Thyroid gland (tissue), 4 donors: ENCODE measurements around the gene KIAA2012. TPM values are rescaled to one million over a fixed set of nuclear protein-coding genes. Genes with fewer than 3 reads are reported as not detected.

ENCODE experiments used
- DNase-seq, 2 donors: peaks; one replicate each; pipeline ENCODE4 v3.0.0-alpha.2; 2019
- H3K27ac ChIP-seq, 3 donors: fragments of 200-600 bp; sonication (generic); 1 replicate in 2 of 3; 2 replicates in 1 of 3; pipeline ENCODE4 v1.5.1; 2016 to 2019; ENCODE audit warnings: mild to moderate bottlenecking in 1 of 3, moderate library complexity in 1 of 3
- H3K27me3 ChIP-seq: fragments of 200-600 bp; sonication (generic); one replicate; pipeline ENCODE4 v1.5.1; 2019
- H3K36me3 ChIP-seq, 2 donors: fragments of 200-600 bp; sonication (generic); one replicate each; pipeline ENCODE4 v1.5.1; 2016 to 2019
- H3K4me1 ChIP-seq, 2 donors: fragments of 200-600 bp; sonication (generic); one replicate each; pipeline ENCODE4 v1.5.1; 2017 to 2019
- H3K4me3 ChIP-seq, 3 donors: fragments of 200-600 bp; sonication (generic); replicated peaks in 1 of 3; 1 replicate in 2 of 3; 2 replicates in 1 of 3; pipeline ENCODE4 v1.5.1; 2016; ENCODE audit warnings: mild to moderate bottlenecking in 1 of 3
- H3K9me3 ChIP-seq: fragments of 200-600 bp; sonication (generic); one replicate; pipeline ENCODE4 v1.5.1; 2017
- POLR2A ChIP-seq, 2 donors: fragments of 450-650 bp; IDR thresholded peaks; one replicate each; pipeline ENCODE4 v1.6.1; 2017; ENCODE audit warnings: antibody characterized with exemption in 2 of 2, mild to moderate bottlenecking in 2 of 2, moderate library complexity in 1 of 2
- WGBS, 2 donors: methylation state at CpG; one replicate each; pipeline ENCODE4 v1.1.5; 2017; 5-methylcytosine and 5-hydroxymethylcytosine counted together
- intact Hi-C: fragments of 100-400 bp; cut with DNase I; formaldehyde crosslinking; loops from one replicate; pipeline ENCODE4 v1.15.1; 2023
- total RNA-seq, 4 donors: library from RNA; depleted of rRNA; stranded (reverse); fragments of >200 nt; gene quantifications; one replicate each; pipeline ENCODE4 v1.2.3, GENCODE V29; 2016
- TF ChIP-seq, protein P1 (sequence below), 6 experiments: fragments of 200-600 bp in 3 of 6; fragments of 450-650 bp in 3 of 6; sonication (generic) in 3 of 6; IDR thresholded peaks; one replicate each; pipeline ENCODE4 v1.5.1; 2016 to 2019; ENCODE audit warnings: antibody characterized with exemption in 6 of 6, mild to moderate bottlenecking in 2 of 6, inconsistent platforms in 1 of 6, moderate library complexity in 1 of 6

KIAA2012 gene
- total RNA-seq, 4 donors from 2014 or later, result not detected

DNA sequence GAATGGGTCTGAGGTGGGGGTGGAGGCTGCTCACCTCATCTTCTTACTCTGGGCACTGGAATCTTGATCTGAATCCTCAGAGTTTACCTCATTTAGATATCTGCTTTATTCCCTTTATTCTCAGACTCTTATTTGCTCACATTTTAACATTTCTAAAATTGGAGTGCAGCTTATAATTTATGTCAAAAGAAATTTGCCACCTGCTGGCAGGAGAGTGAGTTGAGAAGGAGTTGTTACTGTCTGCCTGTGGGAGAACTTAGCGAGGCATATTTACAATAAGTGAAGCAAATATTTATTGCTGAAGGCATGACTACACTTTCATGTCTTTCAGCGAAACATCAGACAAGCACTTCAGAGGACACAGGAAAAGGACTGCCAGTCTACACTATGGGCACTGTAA, 16.4 kb upstream of the KIAA2012 start:
- TF ChIP-seq, protein P1, sequence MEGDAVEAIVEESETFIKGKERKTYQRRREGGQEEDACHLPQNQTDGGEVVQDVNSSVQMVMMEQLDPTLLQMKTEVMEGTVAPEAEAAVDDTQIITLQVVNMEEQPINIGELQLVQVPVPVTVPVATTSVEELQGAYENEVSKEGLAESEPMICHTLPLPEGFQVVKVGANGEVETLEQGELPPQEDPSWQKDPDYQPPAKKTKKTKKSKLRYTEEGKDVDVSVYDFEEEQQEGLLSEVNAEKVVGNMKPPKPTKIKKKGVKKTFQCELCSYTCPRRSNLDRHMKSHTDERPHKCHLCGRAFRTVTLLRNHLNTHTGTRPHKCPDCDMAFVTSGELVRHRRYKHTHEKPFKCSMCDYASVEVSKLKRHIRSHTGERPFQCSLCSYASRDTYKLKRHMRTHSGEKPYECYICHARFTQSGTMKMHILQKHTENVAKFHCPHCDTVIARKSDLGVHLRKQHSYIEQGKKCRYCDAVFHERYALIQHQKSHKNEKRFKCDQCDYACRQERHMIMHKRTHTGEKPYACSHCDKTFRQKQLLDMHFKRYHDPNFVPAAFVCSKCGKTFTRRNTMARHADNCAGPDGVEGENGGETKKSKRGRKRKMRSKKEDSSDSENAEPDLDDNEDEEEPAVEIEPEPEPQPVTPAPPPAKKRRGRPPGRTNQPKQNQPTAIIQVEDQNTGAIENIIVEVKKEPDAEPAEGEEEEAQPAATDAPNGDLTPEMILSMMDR (IDR thresholded peaks at IDR 0.05), result peak in 1 of 6 experiments; percentile 17
- no peak for TF ChIP-seq POLR2A (IDR thresholded peaks at IDR 0.05)
- Histone ChIP-seq H3K4me1 (no peaks in the 10 kb centered on the region), H3K27me3 (no peaks in the 10 kb centered on the region), H3K27ac (no peak overlapping the region), H3K9me3 (no peaks in the 10 kb centered on the region), H3K36me3 (no peaks in the 10 kb centered on the region), H3K4me3 (no peak overlapping the region)
- WGBS, 2 donors, result 59 to 65% methylated on average over 2 of the region's 2 CpGs
- no peak for DNase-seq
- intact Hi-C loops, result no loop called here

DNA sequence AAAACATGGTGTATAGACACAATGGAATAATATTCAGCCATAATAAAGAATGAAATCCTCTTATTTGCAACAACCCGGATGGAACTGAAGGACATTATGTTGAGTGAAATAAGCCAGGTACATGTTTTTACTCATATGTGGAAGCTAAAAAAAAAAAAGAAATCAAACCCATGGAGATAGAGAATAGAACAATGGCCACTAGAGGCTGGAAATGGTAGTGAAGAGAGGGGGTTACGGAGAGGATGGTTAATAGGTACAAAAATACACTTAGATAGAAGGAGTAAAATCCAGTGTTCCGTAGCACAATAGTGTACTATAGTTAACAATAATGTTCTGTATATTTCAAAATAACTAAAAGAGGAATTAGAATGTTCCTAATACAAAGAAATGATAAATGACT, 12.8 kb upstream of the KIAA2012 start:
- no peak for DNase-seq
- Histone ChIP-seq H3K27ac (no peak overlapping the region), H3K4me3 (no peak overlapping the region), H3K4me1 (peaks cover 12 to 14% of the 10 kb centered on the region in 2 donors), H3K9me3 (no peaks in the 10 kb centered on the region), H3K36me3 (no peaks in the 10 kb centered on the region), H3K27me3 (no peaks in the 10 kb centered on the region)
- TF ChIP-seq POLR2A (IDR thresholded peaks at IDR 0.05), result no peak
- TF ChIP-seq, protein P1 (IDR thresholded peaks at IDR 0.05), result peak in 2 of 6 experiments; percentile 14 to 25
- intact Hi-C loops, result no loop called here
- WGBS, 2 donors, result 90% methylated on average over 3 of the region's 3 CpGs

DNA sequence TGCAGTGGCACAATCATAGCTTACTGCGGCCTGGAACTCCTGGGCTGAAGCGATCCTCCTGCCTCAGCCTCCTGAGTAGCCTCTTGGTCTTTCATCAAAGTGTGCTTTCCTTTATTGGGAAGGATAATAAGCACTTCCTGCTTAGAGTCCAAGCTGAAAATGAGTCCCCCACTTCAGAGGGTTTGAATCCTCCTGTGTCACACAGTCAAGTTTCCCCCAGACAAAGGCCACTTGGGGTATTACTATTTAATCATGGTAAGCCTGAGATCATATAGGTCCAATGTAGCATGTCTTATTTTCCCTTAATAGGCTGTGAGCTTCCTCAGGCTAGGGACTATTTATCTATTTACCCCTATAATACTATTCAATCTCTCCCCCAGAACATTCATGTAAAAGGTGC, 11.4 kb upstream of the KIAA2012 start:
- no peaks in the 10 kb centered on the region for H3K27me3 ChIP-seq
- H3K36me3 ChIP-seq, result no peaks in the 10 kb centered on the region
- H3K9me3 ChIP-seq, result no peaks in the 10 kb centered on the region
- no peak overlapping the region for H3K4me3 ChIP-seq
- WGBS, 2 donors, result 98 to 100% methylated on average over 2 of the region's 2 CpGs
- DNase-seq, result no peak
- no peak overlapping the region for H3K27ac ChIP-seq
- TF ChIP-seq, protein P1 (IDR thresholded peaks at IDR 0.05), result no peak
- no peak for TF ChIP-seq POLR2A (IDR thresholded peaks at IDR 0.05)
- intact Hi-C loops, result no loop called here
- H3K4me1 ChIP-seq, result peaks cover 12 to 14% of the 10 kb centered on the region in 2 donors

DNA sequence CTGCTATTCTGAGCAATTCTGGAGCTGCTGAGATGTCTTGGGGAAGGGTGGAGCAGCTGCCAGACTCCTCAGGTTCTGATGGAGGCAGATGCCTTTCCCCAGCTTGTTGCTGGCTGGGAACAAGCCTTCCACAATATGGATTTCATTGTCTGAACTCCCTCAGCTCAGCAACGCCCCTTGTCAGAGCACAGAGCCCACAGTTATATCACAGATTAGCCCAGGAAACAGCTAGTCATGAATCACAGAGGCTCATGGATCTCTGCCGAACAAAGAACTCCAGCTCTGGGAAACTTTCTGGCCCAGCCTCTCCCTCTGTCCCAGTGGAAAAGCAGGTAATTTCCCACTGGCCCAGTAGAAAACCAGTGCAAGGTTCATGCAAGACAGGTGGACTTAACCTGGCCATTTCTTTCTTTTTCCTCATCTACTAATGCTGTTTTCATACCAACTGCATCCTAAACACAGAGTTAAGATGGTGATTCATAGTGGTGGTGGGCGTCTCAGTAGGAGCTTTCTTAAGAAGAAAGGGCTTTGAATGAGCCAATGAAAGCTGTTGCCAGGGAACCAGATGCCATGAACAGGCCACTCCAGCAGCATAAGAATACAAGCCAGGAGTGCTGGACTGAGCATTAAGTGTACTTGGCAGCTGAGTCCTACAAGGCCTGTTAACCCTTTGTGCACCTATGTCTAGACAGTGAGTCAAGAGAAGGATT, 8.7 kb upstream of the KIAA2012 start:
- WGBS, 2 donors, result 4 to 15% methylated on average over 3 of the region's 3 CpGs
- peaks cover 14 to 18% of the 10 kb centered on the region in 2 donors for H3K4me1 ChIP-seq
- TF ChIP-seq, protein P1 (IDR thresholded peaks at IDR 0.05), result peak in 1 of 6 experiments; percentile 6
- no peak for TF ChIP-seq POLR2A (IDR thresholded peaks at IDR 0.05)
- H3K27me3 ChIP-seq, result no peaks in the 10 kb centered on the region
- intact Hi-C loops, result no loop called here
- H3K9me3 ChIP-seq, result no peaks in the 10 kb centered on the region
- peak; percentile 76 to 85 for DNase-seq
- no peak overlapping the region for H3K4me3 ChIP-seq
- peak overlapping the region; percentile 5 to 57 (median 53) for H3K27ac ChIP-seq
- H3K36me3 ChIP-seq, result no peaks in the 10 kb centered on the region

DNA sequence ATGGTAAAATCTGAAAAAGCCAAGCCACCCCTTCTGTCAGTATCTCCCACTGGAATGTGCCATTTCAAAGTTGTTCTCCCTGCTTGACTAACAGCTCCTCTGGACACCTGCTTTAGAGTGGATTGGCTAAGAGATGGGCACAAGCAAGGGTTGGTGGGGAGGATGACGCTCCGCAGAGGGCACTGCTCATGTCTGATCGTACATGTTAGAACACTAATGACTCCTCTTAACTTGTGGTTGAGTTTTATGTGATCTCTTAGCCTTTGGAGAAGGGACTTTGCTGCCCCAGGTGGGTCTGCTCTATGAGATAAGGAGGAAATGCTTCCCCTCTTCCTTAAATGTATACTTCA, 8.2 kb upstream of the KIAA2012 start:
- no peak for TF ChIP-seq POLR2A (IDR thresholded peaks at IDR 0.05)
- TF ChIP-seq, protein P1 (IDR thresholded peaks at IDR 0.05), result no peak
- H3K27ac ChIP-seq, result no peak overlapping the region
- no peak overlapping the region for H3K4me3 ChIP-seq
- H3K36me3 ChIP-seq, result no peaks in the 10 kb centered on the region
- peaks cover 14 to 22% of the 10 kb centered on the region in 2 donors for H3K4me1 ChIP-seq
- WGBS, 2 donors, result 72 to 74% methylated on average over 3 of the region's 3 CpGs
- no peaks in the 10 kb centered on the region for H3K9me3 ChIP-seq
- intact Hi-C loops, result no loop called here
- no peak for DNase-seq
- no peaks in the 10 kb centered on the region for H3K27me3 ChIP-seq
